GM23338 (cell line): ENCODE data around the gene CEP57.

Experiments used
- CREB1 ChIP-seq: fragments of 250-450 bp; sonication (Bioruptor Pico); IDR thresholded peaks from 2 replicates; pipeline ENCODE4 v1.5.0; 2020; ENCODE audit warnings: low read depth, mild to moderate bottlenecking, moderate library complexity
- POLR2AphosphoS5 ChIP-seq: IDR thresholded peaks from 2 replicates; pipeline ENCODE4 v1.6.1; 2016; ENCODE audit warnings: antibody characterized with exemption, low read depth
- TF ChIP-seq, protein P1 (sequence below), 2 experiments: fragments of 200-600 bp in 1 of 2; sonication (generic) in 1 of 2; conservative IDR thresholded peaks; 2 replicates each; pipeline versions ENCODE4 v1.5.1 to v1.6.1; 2016 to 2017; ENCODE audit warnings: antibody characterized with exemption in 2 of 2, low read depth in 2 of 2, mild to moderate bottlenecking in 2 of 2, moderate library complexity in 1 of 2
- TF ChIP-seq, protein P2 (sequence below): IDR thresholded peaks from one replicate; pipeline ENCODE4 v1.6.1; 2018; ENCODE audit warnings: antibody characterized with exemption; ENCODE audit not compliant: unreplicated experiment

DNA sequence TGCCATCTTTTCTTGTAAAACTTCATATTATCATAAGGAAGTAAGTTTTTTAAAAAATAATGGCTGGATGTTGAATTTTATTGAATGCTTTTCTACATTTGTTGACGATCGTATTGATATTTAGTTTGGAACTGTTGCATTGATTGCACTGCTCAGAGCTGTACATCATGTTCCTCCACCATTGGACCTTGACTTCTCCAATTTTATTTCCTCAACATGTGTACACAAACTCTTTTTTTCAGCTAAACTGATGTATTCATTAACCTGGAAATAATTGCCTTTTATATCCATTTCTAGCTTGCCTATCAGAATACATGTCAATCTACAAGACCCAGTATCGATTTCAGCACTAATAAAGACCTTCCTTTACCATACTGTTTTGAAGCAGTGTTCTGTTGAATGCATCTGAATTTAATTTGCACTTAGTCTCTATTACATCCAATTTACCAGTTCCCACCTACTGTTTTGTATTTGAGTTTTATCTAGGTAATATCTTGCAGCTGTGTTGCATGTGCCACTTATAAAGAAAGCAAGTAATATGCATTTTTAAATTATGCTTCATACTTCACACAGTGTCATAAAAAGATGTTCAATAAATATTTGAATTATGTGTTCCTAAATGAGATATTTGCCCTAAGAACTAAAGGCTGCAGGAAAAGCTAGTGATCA lies 5.5 kb downstream of the CEP57 start:
- TF ChIP-seq, protein P1, sequence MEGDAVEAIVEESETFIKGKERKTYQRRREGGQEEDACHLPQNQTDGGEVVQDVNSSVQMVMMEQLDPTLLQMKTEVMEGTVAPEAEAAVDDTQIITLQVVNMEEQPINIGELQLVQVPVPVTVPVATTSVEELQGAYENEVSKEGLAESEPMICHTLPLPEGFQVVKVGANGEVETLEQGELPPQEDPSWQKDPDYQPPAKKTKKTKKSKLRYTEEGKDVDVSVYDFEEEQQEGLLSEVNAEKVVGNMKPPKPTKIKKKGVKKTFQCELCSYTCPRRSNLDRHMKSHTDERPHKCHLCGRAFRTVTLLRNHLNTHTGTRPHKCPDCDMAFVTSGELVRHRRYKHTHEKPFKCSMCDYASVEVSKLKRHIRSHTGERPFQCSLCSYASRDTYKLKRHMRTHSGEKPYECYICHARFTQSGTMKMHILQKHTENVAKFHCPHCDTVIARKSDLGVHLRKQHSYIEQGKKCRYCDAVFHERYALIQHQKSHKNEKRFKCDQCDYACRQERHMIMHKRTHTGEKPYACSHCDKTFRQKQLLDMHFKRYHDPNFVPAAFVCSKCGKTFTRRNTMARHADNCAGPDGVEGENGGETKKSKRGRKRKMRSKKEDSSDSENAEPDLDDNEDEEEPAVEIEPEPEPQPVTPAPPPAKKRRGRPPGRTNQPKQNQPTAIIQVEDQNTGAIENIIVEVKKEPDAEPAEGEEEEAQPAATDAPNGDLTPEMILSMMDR (conservative IDR thresholded peaks at IDR 0.05; ENCODE audit: low read depth in 2 of 2) = no peak
- TF ChIP-seq, protein P2, sequence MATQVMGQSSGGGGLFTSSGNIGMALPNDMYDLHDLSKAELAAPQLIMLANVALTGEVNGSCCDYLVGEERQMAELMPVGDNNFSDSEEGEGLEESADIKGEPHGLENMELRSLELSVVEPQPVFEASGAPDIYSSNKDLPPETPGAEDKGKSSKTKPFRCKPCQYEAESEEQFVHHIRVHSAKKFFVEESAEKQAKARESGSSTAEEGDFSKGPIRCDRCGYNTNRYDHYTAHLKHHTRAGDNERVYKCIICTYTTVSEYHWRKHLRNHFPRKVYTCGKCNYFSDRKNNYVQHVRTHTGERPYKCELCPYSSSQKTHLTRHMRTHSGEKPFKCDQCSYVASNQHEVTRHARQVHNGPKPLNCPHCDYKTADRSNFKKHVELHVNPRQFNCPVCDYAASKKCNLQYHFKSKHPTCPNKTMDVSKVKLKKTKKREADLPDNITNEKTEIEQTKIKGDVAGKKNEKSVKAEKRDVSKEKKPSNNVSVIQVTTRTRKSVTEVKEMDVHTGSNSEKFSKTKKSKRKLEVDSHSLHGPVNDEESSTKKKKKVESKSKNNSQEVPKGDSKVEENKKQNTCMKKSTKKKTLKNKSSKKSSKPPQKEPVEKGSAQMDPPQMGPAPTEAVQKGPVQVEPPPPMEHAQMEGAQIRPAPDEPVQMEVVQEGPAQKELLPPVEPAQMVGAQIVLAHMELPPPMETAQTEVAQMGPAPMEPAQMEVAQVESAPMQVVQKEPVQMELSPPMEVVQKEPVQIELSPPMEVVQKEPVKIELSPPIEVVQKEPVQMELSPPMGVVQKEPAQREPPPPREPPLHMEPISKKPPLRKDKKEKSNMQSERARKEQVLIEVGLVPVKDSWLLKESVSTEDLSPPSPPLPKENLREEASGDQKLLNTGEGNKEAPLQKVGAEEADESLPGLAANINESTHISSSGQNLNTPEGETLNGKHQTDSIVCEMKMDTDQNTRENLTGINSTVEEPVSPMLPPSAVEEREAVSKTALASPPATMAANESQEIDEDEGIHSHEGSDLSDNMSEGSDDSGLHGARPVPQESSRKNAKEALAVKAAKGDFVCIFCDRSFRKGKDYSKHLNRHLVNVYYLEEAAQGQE = no peak
- TF ChIP-seq POLR2AphosphoS5 = no peak
- TF ChIP-seq CREB1 (CRISPR knock-in tag) = no peak
